ENCODE data around the gene TRIM5.

DNA sequence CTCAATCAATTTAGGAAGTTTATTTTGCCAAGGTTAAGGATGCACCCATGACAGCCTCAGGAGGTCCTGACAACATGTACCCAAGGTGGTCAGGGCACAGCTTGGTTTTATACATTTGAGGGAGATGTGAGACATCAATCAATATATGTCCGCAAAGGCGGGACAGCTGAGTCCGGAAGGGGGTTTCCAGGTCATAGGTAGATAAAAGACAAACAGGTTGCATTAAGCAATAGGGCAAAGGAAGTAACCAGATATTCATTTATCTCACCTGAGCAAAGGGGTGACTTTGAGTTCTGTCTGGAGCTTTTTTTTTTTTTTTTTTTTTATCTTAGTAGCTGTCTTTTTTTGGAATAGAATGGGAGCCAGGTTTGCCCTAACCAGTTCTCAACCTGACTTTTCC is 62.1 kb downstream of the TRIM5 start:
- TF ChIP-seq CTCF (conservative IDR thresholded peaks at IDR 0.05; ENCODE audit: low read depth, low read length), result no peak
- TF ChIP-seq EZH2 (IDR thresholded peaks at IDR 0.05; ENCODE audit: borderline replicate concordance, low read depth, low read length, poor library complexity, severe bottlenecking), result no peak
